HFFc6 (cell line): ENCODE data around the gene GUCD1. TPM values are rescaled to one million over a fixed set of nuclear protein-coding genes. Genes with fewer than 3 reads are reported as not detected.

ENCODE experiments used
- DNase-seq: peaks from one replicate; pipeline ENCODE4 v3.0.0-alpha.2; 2018
- H3K27ac Mint-ChIP-seq: 2 replicates; pipeline ENCODE4 v1.8.0; 2020; ENCODE audit warnings: mild to moderate bottlenecking, mixed read lengths
- H3K27me3 Mint-ChIP-seq: 2 replicates; pipeline ENCODE4 v1.8.0; 2021; ENCODE audit warnings: mild to moderate bottlenecking, moderate library complexity, mixed read lengths; ENCODE audit not compliant: insufficient read depth
- H3K36me3 Mint-ChIP-seq: 2 replicates; pipeline ENCODE4 v1.8.0; 2021; ENCODE audit warnings: low read depth, mixed read lengths
- H3K4me1 Mint-ChIP-seq: 2 replicates; pipeline ENCODE4 v1.8.0; 2020; ENCODE audit warnings: low read depth, mixed read lengths
- H3K4me3 Mint-ChIP-seq: 2 replicates; pipeline ENCODE4 v1.8.0; 2020; ENCODE audit warnings: mild to moderate bottlenecking, moderate library complexity, mixed read lengths
- H3K9me3 Mint-ChIP-seq: 2 replicates; pipeline ENCODE4 v1.8.0; 2020; ENCODE audit warnings: mild to moderate bottlenecking, mixed read lengths
- CTCF ChIP-seq: fragments of 200-600 bp; sonication (generic); IDR thresholded peaks from 2 replicates; pipeline ENCODE4 v1.5.0; 2021; ENCODE audit warnings: antibody characterized with exemption, mild to moderate bottlenecking
- total RNA-seq, 6 experiments: library from RNA; stranded (reverse); fragmentation: NEBNext Ultra II Directional; extraction: Animal tissue kit (Norgen Biotek cat#: 25700); gene quantifications; 2 replicates in 1 of 6; 3 replicates in 5 of 6; pipeline ENCODE4 v1.2.3, GENCODE V29; 2021

The GUCD1 gene
- total RNA-seq, 6 experiments from 2014 or later: 82.4 to 99.5 (median 89.0) TPM

GRCh38 chr22:24592851-24593558 is 38.1 kb upstream of the GUCD1 start, which contains the start of gene LRRC75B:
Gene LRRC75B (minus strand): TSS chr22:24593073. CDS start chr22:24593039, 34 bp downstream.
- H3K27ac Mint-ChIP-seq: peak within 1 kb of the TSS; percentile 55
- no peaks in the 10 kb centered on the region for H3K9me3 Mint-ChIP-seq
- no peaks in the 10 kb centered on the region for H3K4me1 Mint-ChIP-seq
- DNase-seq: peak; percentile 49
- TF ChIP-seq CTCF: no peak
- H3K36me3 Mint-ChIP-seq: no peaks in the 10 kb centered on the region
- H3K27me3 Mint-ChIP-seq: peaks cover 3% of the 10 kb centered on the region
- peak within 1 kb of the TSS; percentile 86 for H3K4me3 Mint-ChIP-seq

GRCh38 chr22:24592058-24592850 is 37.3 kb upstream of the GUCD1 start:
- Mint-ChIP-seq H3K4me3 (peak overlapping the region; percentile 86), H3K36me3 (no peaks in the 10 kb centered on the region), H3K27me3 (peaks cover 3% of the 10 kb centered on the region), H3K27ac (peak overlapping the region; percentile 38; the same call in 1 of the 2 replicates), H3K9me3 (no peaks in the 10 kb centered on the region), H3K4me1 (no peaks in the 10 kb centered on the region)
- TF ChIP-seq CTCF: no peak
- no peak for DNase-seq

GRCh38 chr22:24591286-24591830 is 36.4 kb upstream of the GUCD1 start:
- Mint-ChIP-seq H3K27me3 (peaks cover 3% of the 10 kb centered on the region), H3K27ac (no peak overlapping the region), H3K4me1 (no peaks in the 10 kb centered on the region), H3K36me3 (no peaks in the 10 kb centered on the region), H3K4me3 (no peak overlapping the region), H3K9me3 (no peaks in the 10 kb centered on the region)
- TF ChIP-seq CTCF: no peak
- no peak for DNase-seq

- Mint-ChIP-seq H3K36me3 (no peaks in the 10 kb centered on the region), H3K4me1 (no peaks in the 10 kb centered on the region), H3K4me3 (no peak overlapping the region), H3K27me3 (peaks cover 3% of the 10 kb centered on the region), H3K9me3 (no peaks in the 10 kb centered on the region), H3K27ac (no peak overlapping the region)
- DNase-seq: no peak
- TF ChIP-seq CTCF: no peak
These were observed 35.7 kb upstream of the GUCD1 start for GRCh38 chr22:24590596-24591173.

- H3K9me3 Mint-ChIP-seq: no peaks in the 10 kb centered on the region
- no peak for TF ChIP-seq CTCF
- no peak overlapping the region for H3K27ac Mint-ChIP-seq
- H3K4me1 Mint-ChIP-seq: no peaks in the 10 kb centered on the region
- DNase-seq: no peak
- H3K4me3 Mint-ChIP-seq: no peak overlapping the region
- H3K36me3 Mint-ChIP-seq: no peaks in the 10 kb centered on the region
- peaks cover 3% of the 10 kb centered on the region for H3K27me3 Mint-ChIP-seq
These were observed 34.6 kb upstream of the GUCD1 start for GRCh38 chr22:24589518-24590030.
